H9 (cell line): ENCODE data around the gene OR2V1. TPM values are rescaled to one million over a fixed set of nuclear protein-coding genes. Genes with fewer than 3 reads are reported as not detected.

Experiments
- DNase-seq: peaks from one replicate; pipeline ENCODE4 v3.0.0-alpha.2; 2017
- H2AFZ ChIP-seq: one replicate; pipeline ENCODE4 v1.6.1; 2013; ENCODE audit warnings: mild to moderate bottlenecking, low read length, control low read depth, moderate library complexity
- H2AK5ac ChIP-seq: 2 replicates; pipeline ENCODE4 v1.6.1; 2013; ENCODE audit warnings: low read length, control low read depth, mixed read lengths; ENCODE audit not compliant: insufficient read length
- H2BK120ac ChIP-seq: one replicate; pipeline ENCODE4 v1.6.1; 2013; ENCODE audit warnings: low read depth, mild to moderate bottlenecking, low read length, control low read depth, inconsistent platforms; ENCODE audit not compliant: poor library complexity, severe bottlenecking
- H2BK12ac ChIP-seq: 2 replicates; pipeline ENCODE4 v1.6.1; 2013; ENCODE audit warnings: low read length, control low read depth, mixed read lengths, low read depth; ENCODE audit not compliant: insufficient read length
- H2BK15ac ChIP-seq: 2 replicates; pipeline ENCODE4 v1.6.1; 2013; ENCODE audit warnings: low read depth, low read length, control low read depth
- H2BK20ac ChIP-seq: one replicate; pipeline ENCODE4 v1.6.1; 2013; ENCODE audit warnings: low read depth, mild to moderate bottlenecking, low read length, control low read depth, inconsistent platforms; ENCODE audit not compliant: poor library complexity, severe bottlenecking
- H2BK5ac ChIP-seq: 2 replicates; pipeline ENCODE4 v1.6.1; 2013; ENCODE audit warnings: low read length, control low read depth, mixed read lengths; ENCODE audit not compliant: insufficient read length
- H3K14ac ChIP-seq: 2 replicates; pipeline ENCODE4 v1.6.1; 2013; ENCODE audit warnings: low read length, control low read depth; ENCODE audit not compliant: insufficient read depth
- H3K18ac ChIP-seq: 2 replicates; pipeline ENCODE4 v1.6.1; 2013; ENCODE audit warnings: low read depth, mild to moderate bottlenecking, mixed read lengths, low read length, control low read depth; ENCODE audit not compliant: insufficient read length
- H3K23ac ChIP-seq: 2 replicates; pipeline ENCODE4 v1.6.1; 2013; ENCODE audit warnings: low read length, control low read depth, mixed read lengths, low read depth; ENCODE audit not compliant: insufficient read length
- H3K23me2 ChIP-seq: 2 replicates; pipeline ENCODE4 v1.6.1; 2013; ENCODE audit warnings: low read depth, mild to moderate bottlenecking, mixed read lengths, low read length, control low read depth; ENCODE audit not compliant: insufficient read length, poor library complexity, severe bottlenecking
- H3K27ac ChIP-seq: 2 replicates; pipeline ENCODE4 v1.5.1; 2013; ENCODE audit warnings: low read length, control low read depth, mixed read lengths, low read depth; ENCODE audit not compliant: insufficient read length
- H3K27me3 ChIP-seq: 2 replicates; pipeline ENCODE4 v1.6.1; 2013; ENCODE audit warnings: low read length, control low read depth, inconsistent platforms; ENCODE audit not compliant: insufficient read depth
- H3K4ac ChIP-seq: 2 replicates; pipeline ENCODE4 v1.6.1; 2013; ENCODE audit warnings: low read depth, mild to moderate bottlenecking, control low read depth, inconsistent platforms, low read length, moderate library complexity
- H3K4me1 ChIP-seq: 2 replicates; pipeline ENCODE4 v1.6.1; 2013; ENCODE audit warnings: low read length, control low read depth, inconsistent platforms; ENCODE audit not compliant: insufficient read depth
- H3K4me2 ChIP-seq: 2 replicates; pipeline ENCODE4 v1.6.1; 2013; ENCODE audit warnings: low read length, control low read depth, mixed read lengths; ENCODE audit not compliant: insufficient read length, insufficient read depth
- H3K56ac ChIP-seq: 2 replicates; pipeline ENCODE4 v1.6.1; 2013; ENCODE audit warnings: low read depth, mild to moderate bottlenecking, mixed read lengths, low read length, control low read depth; ENCODE audit not compliant: insufficient read length
- H3K79me1 ChIP-seq: 2 replicates; pipeline ENCODE4 v1.6.1; 2013; ENCODE audit warnings: low read depth, mild to moderate bottlenecking, moderate library complexity, low read length, control low read depth, inconsistent platforms; ENCODE audit not compliant: insufficient read depth, poor library complexity, severe bottlenecking
- H3K79me2 ChIP-seq: 2 replicates; pipeline ENCODE4 v1.6.1; 2013; ENCODE audit warnings: low read length, control low read depth, inconsistent platforms; ENCODE audit not compliant: insufficient read depth
- H3K9ac ChIP-seq: 2 replicates; pipeline ENCODE4 v1.6.1; 2013; ENCODE audit warnings: low read length, control low read depth, mixed read lengths; ENCODE audit not compliant: insufficient read length; ENCODE audit errors: extremely low read depth
- H3K9me3 ChIP-seq: one replicate; pipeline ENCODE4 v1.6.1; 2013; ENCODE audit warnings: low read depth, low read length, inconsistent platforms; ENCODE audit not compliant: control insufficient read depth
- H3T11ph ChIP-seq: one replicate; pipeline ENCODE4 v1.6.1; 2013; ENCODE audit warnings: mild to moderate bottlenecking, low read length, control low read depth, inconsistent platforms
- H4K20me1 ChIP-seq: one replicate; pipeline ENCODE4 v1.6.1; 2013; ENCODE audit not compliant: control insufficient read depth, insufficient read length, insufficient read depth
- H4K5ac ChIP-seq: 2 replicates; pipeline ENCODE4 v1.6.1; 2013; ENCODE audit warnings: low read depth, mild to moderate bottlenecking, mixed read lengths, low read length, control low read depth; ENCODE audit not compliant: insufficient read length
- H4K8ac ChIP-seq: replicated peaks from 2 replicates; pipeline ENCODE4 v1.6.1; 2013; ENCODE audit warnings: low read length, control low read depth, mixed read lengths, low read depth; ENCODE audit not compliant: insufficient read length
- H4K91ac ChIP-seq: 2 replicates; pipeline ENCODE4 v1.6.1; 2013; ENCODE audit warnings: low read depth, mild to moderate bottlenecking, moderate library complexity, mixed read lengths, low read length, control low read depth; ENCODE audit not compliant: insufficient read length
- H3K27ac Mint-ChIP-seq, 3 experiments: 2 replicates in 2 of 3; 3 replicates in 1 of 3; pipeline ENCODE4 v1.8.0; 2020 to 2021; ENCODE audit warnings: mixed read lengths in 3 of 3, mild to moderate bottlenecking in 1 of 3, moderate library complexity in 1 of 3
- H3K27me3 Mint-ChIP-seq: 2 replicates; pipeline ENCODE4 v1.8.0; 2021; ENCODE audit warnings: low read depth, mild to moderate bottlenecking, moderate library complexity, mixed read lengths
- H3K36me3 Mint-ChIP-seq, 3 experiments: 2 replicates in 2 of 3; 3 replicates in 1 of 3; pipeline ENCODE4 v1.8.0; 2020 to 2021; ENCODE audit warnings: low read depth in 3 of 3, mixed read lengths in 3 of 3; ENCODE audit not compliant: insufficient read depth in 1 of 3
- H3K4me1 Mint-ChIP-seq, 2 experiments: 2 replicates each; pipeline ENCODE4 v1.8.0; 2020; ENCODE audit warnings: mixed read lengths in 2 of 2
- H3K4me3 Mint-ChIP-seq, 2 experiments: 2 replicates in 1 of 2; 3 replicates in 1 of 2; pipeline ENCODE4 v1.8.0; 2020 to 2021; ENCODE audit warnings: mild to moderate bottlenecking in 2 of 2, mixed read lengths in 2 of 2, moderate library complexity in 1 of 2
- H3K9me3 Mint-ChIP-seq, 2 experiments: 2 replicates in 1 of 2; 3 replicates in 1 of 2; pipeline ENCODE4 v1.8.0; 2020; ENCODE audit warnings: mild to moderate bottlenecking in 2 of 2, mixed read lengths in 2 of 2, moderate library complexity in 1 of 2
- CTCF ChIP-seq: fragments of 200-600 bp; sonication (generic); conservative IDR thresholded peaks from 3 replicates; pipeline ENCODE4 v1.8.0; 2021; ENCODE audit warnings: antibody characterized with exemption, mild to moderate bottlenecking
- WGBS: extraction: QIAGEN DNeasy Blood & Tissue Kit; methylation state at CpG from one replicate; pipeline ENCODE4 v1.1.7; 2013; ENCODE audit warnings: missing lambda C conversion rate, low lambda C conversion rate, mixed read lengths; ENCODE audit not compliant: insufficient read length; ENCODE audit errors: extremely low coverage; 5-methylcytosine and 5-hydroxymethylcytosine counted together
- total RNA-seq: library from RNA; stranded (reverse); gene quantifications from 2 replicates; pipeline ENCODE4 v1.2.1, GENCODE V29; 2021

OR2V1 gene
- total RNA-seq, 1 experiment from 2014 or later, result not detected

- WGBS, result no CpG with 5 or more reads among the region's 5 CpGs
- H3K18ac ChIP-seq, result no peak overlapping the region
- H3K4me2 ChIP-seq, result no peak overlapping the region
- H4K91ac ChIP-seq, result no peak overlapping the region
- no peak overlapping the region; the same call in 1 of the 2 replicates for H3K14ac ChIP-seq
- no peaks in the 10 kb centered on the region for H3K79me2 ChIP-seq
- H2BK15ac ChIP-seq, result no peak overlapping the region
- H3K4ac ChIP-seq, result no peak overlapping the region
- H3K27me3 ChIP-seq, result no peaks in the 10 kb centered on the region
- no peaks in the 10 kb centered on the region for H3K4me1 ChIP-seq
- no peaks in the 10 kb centered on the region for H4K20me1 ChIP-seq
- Mint-ChIP-seq H3K27me3 (peaks cover 26% of the 10 kb centered on the region), H3K9me3 (peaks cover 3% of the 10 kb centered on the region in 2 experiments), H3K27ac (no peak overlapping the region), H3K36me3 (no peaks in the 10 kb centered on the region), H3K4me3 (no peak overlapping the region), H3K4me1 (0 out of 4 replicates have a peak, but pooled peaks cover 0 to 2% of the 10 kb centered on the region in 2 experiments)
- H3K23ac ChIP-seq, result no peak overlapping the region
- H4K8ac ChIP-seq, result no peak overlapping the region
- peak; percentile 59 for DNase-seq
- no peak overlapping the region for H2BK20ac ChIP-seq
- H3K79me1 ChIP-seq, result no peaks in the 10 kb centered on the region
- no peak overlapping the region for H3K27ac ChIP-seq
- peak; percentile 51; the same call in 2 of the 3 replicates for TF ChIP-seq CTCF
- H2AK5ac ChIP-seq, result no peak overlapping the region
- H2AFZ ChIP-seq, result no peak overlapping the region
- no peak overlapping the region for H3K9ac ChIP-seq
- H3K23me2 ChIP-seq, result no peaks in the 10 kb centered on the region
- H2BK12ac ChIP-seq, result no peak overlapping the region
- H3K9me3 ChIP-seq, result no peaks in the 10 kb centered on the region
- H4K5ac ChIP-seq, result no peak overlapping the region
- H2BK5ac ChIP-seq, result no peak overlapping the region
- H3K56ac ChIP-seq, result no peak overlapping the region
- H3T11ph ChIP-seq, result no peak overlapping the region
- no peak overlapping the region for H2BK120ac ChIP-seq
These were observed 7.3 kb upstream of the OR2V1 start for GRCh38 chr5:181138258-181138657.
